ENCODE results near the gene SCNN1A.

DNA sequence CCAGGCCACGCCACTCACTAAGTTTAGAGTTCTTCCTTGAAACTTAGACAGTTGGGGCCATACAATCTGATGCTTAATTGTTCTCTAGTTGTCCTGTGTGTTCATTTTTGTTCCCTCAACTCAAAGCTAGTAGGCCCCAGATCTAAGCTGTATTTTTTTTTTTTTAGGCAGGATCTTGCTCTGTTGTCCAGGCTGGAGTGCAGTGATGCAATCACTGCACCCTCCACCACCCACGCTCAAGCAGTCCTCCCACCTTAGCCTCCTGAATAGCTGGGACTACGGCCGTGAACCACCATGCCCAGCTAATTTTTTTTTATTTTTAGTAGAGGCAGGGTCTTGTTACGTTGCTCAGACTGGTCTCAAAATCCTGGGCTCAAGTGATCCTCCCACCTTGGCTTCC, 41.0 kb downstream of the SCNN1A start:
- TF ChIP-seq, protein P1, sequence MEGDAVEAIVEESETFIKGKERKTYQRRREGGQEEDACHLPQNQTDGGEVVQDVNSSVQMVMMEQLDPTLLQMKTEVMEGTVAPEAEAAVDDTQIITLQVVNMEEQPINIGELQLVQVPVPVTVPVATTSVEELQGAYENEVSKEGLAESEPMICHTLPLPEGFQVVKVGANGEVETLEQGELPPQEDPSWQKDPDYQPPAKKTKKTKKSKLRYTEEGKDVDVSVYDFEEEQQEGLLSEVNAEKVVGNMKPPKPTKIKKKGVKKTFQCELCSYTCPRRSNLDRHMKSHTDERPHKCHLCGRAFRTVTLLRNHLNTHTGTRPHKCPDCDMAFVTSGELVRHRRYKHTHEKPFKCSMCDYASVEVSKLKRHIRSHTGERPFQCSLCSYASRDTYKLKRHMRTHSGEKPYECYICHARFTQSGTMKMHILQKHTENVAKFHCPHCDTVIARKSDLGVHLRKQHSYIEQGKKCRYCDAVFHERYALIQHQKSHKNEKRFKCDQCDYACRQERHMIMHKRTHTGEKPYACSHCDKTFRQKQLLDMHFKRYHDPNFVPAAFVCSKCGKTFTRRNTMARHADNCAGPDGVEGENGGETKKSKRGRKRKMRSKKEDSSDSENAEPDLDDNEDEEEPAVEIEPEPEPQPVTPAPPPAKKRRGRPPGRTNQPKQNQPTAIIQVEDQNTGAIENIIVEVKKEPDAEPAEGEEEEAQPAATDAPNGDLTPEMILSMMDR (conservative IDR thresholded peaks at IDR 0.05; ENCODE audit: low read length), result no peak
- TF ChIP-seq EZH2phosphoT487 (IDR thresholded peaks at IDR 0.05; ENCODE audit: borderline replicate concordance, low read depth, low read length), result no peak
